ENCODE results near the gene FMO3.

FMO3 gene

GRCh38 chr1:171116676-171117075 lies 26.0 kb downstream of the FMO3 start:
- DNase-seq (ENCODE audit: low read depth in 2 of 2), result no peak

GRCh38 chr1:171117085-171117484 lies 26.4 kb downstream of the FMO3 start:
- no peak for DNase-seq (ENCODE audit: low read depth in 2 of 2)

- DNase-seq (ENCODE audit: low read depth in 2 of 2), result no peak
These were observed 28.9 kb downstream of the FMO3 start for GRCh38 chr1:171119648-171120047.

GRCh38 chr1:171122299-171122698 lies 31.6 kb downstream of the FMO3 start:
- no peak for DNase-seq (ENCODE audit: low read depth in 2 of 2)

GRCh38 chr1:171122893-171123292 lies 32.2 kb downstream of the FMO3 start:
- DNase-seq (ENCODE audit: low read depth in 2 of 2), result no peak

GRCh38 chr1:171126504-171126903 lies 35.8 kb downstream of the FMO3 start:
- DNase-seq (ENCODE audit: low read depth in 2 of 2), result no peak

GRCh38 chr1:171127099-171127498 lies 36.4 kb downstream of the FMO3 start:
- DNase-seq (ENCODE audit: low read depth in 2 of 2), result no peak

GRCh38 chr1:171127501-171127900 lies 36.8 kb downstream of the FMO3 start:
- no peak for DNase-seq (ENCODE audit: low read depth in 2 of 2)

GRCh38 chr1:171128463-171128862 lies 37.8 kb downstream of the FMO3 start:
- DNase-seq (ENCODE audit: low read depth in 2 of 2), result no peak

- DNase-seq (ENCODE audit: low read depth in 2 of 2), result no peak
These were observed 43.7 kb downstream of the FMO3 start for GRCh38 chr1:171134204-171134923.

- no peak for DNase-seq (ENCODE audit: low read depth in 2 of 2)
These were observed 46.9 kb downstream of the FMO3 start for GRCh38 chr1:171137580-171137979.

GRCh38 chr1:171138980-171139379 lies 48.3 kb downstream of the FMO3 start:
- DNase-seq (ENCODE audit: low read depth in 2 of 2), result no peak

GRCh38 chr1:171139890-171140289 lies 49.2 kb downstream of the FMO3 start:
- no peak for DNase-seq (ENCODE audit: low read depth in 2 of 2)

- no peak for DNase-seq (ENCODE audit: low read depth in 2 of 2)
These were observed 49.7 kb downstream of the FMO3 start for GRCh38 chr1:171140401-171140800.

GRCh38 chr1:171140956-171141687 lies 50.4 kb downstream of the FMO3 start:
- DNase-seq (ENCODE audit: low read depth in 2 of 2), result no peak

GRCh38 chr1:171141688-171142415 lies 51.1 kb downstream of the FMO3 start:
- DNase-seq (ENCODE audit: low read depth in 2 of 2), result no peak

GRCh38 chr1:171142416-171143385 lies 52.0 kb downstream of the FMO3 start:
- DNase-seq (ENCODE audit: low read depth in 2 of 2), result no peak

- no peak for DNase-seq (ENCODE audit: low read depth in 2 of 2)
These were observed 59.5 kb downstream of the FMO3 start for GRCh38 chr1:171150156-171150555.

- DNase-seq (ENCODE audit: low read depth in 2 of 2), result no peak
These were observed 61.8 kb downstream of the FMO3 start for GRCh38 chr1:171152549-171152948.

- DNase-seq (ENCODE audit: low read depth in 2 of 2), result no peak
These were observed 64.8 kb downstream of the FMO3 start for GRCh38 chr1:171155484-171155883.

- DNase-seq (ENCODE audit: low read depth in 2 of 2), result no peak
These were observed 67.4 kb downstream of the FMO3 start for GRCh38 chr1:171158096-171158495.

GRCh38 chr1:171158551-171158950 lies 67.8 kb downstream of the FMO3 start:
- no peak for DNase-seq (ENCODE audit: low read depth in 2 of 2)

All from stimulated activated CD8-positive, alpha-beta memory T cell treated with anti-CD3 and anti-CD28 coated beads, Interleukin-15, amount 100 ng/mL, for 4 hours (primary cell).